Activated CD8-positive, alpha-beta memory T cell treated with anti-CD3 and anti-CD28 coated beads, Interleukin-2, amount 50 U/mL, for 24 hours (primary cell): Measurements from ENCODE around the gene PVR.
A peak's percentile ranks its signal among the peaks of the same experiment; 100 is the strongest.
"Not testable (repeated sequence)": the region's sequence is repeated elsewhere in the genome, so short reads cannot be mapped to it uniquely, and the experiment has no call there.

ENCODE experiments used
- DNase-seq: peaks from one replicate; pipeline ENCODE4 v3.0.0-alpha.2; 2020; ENCODE audit errors: extremely low read depth

Gene PVR

GRCh38 chr19:44672226-44672625 lies 28.5 kb downstream of the PVR start:
- DNase-seq: no peak

- no peak for DNase-seq
These were observed 29.8 kb downstream of the PVR start for GRCh38 chr19:44673510-44673909.

- DNase-seq: no peak
These were observed 31.8 kb downstream of the PVR start for GRCh38 chr19:44675521-44675920.

GRCh38 chr19:44677019-44677811 lies 33.5 kb downstream of the PVR start:
- DNase-seq: no peak

GRCh38 chr19:44680536-44680935 lies 36.8 kb downstream of the PVR start:
- no peak for DNase-seq

- no peak for DNase-seq
These were observed 38.5 kb downstream of the PVR start for GRCh38 chr19:44681992-44682790.

- DNase-seq: no peak
These were observed 39.1 kb downstream of the PVR start for GRCh38 chr19:44682807-44683206.

GRCh38 chr19:44683434-44684210 lies 39.9 kb downstream of the PVR start:
- DNase-seq: no peak

- not testable (repeated sequence) for DNase-seq
These were observed 40.7 kb downstream of the PVR start for GRCh38 chr19:44684396-44684795.

- no peak for DNase-seq
These were observed 41.5 kb downstream of the PVR start for GRCh38 chr19:44684892-44685863.

- DNase-seq: no peak
These were observed 42.2 kb downstream of the PVR start for GRCh38 chr19:44685877-44686276.

- no peak for DNase-seq
These were observed 43.2 kb downstream of the PVR start for GRCh38 chr19:44686896-44687295.

- DNase-seq: no peak
These were observed 44.2 kb downstream of the PVR start for GRCh38 chr19:44687888-44688287.

- DNase-seq: peak; percentile 55
These were observed 45.8 kb downstream of the PVR start for GRCh38 chr19:44689290-44690130.

GRCh38 chr19:44690131-44690440 lies 46.4 kb downstream of the PVR start:
- DNase-seq: no peak

GRCh38 chr19:44692379-44692721 lies 48.6 kb downstream of the PVR start:
- DNase-seq: no peak

GRCh38 chr19:44694184-44694579 lies 50.5 kb downstream of the PVR start:
- DNase-seq: no peak

- DNase-seq: no peak
These were observed 53.4 kb downstream of the PVR start for GRCh38 chr19:44696939-44697669.

- no peak for DNase-seq
These were observed 53.9 kb downstream of the PVR start for GRCh38 chr19:44697670-44698034.
